SU-DHL-6 (cell line): ENCODE measurements around the gene MON2.

Experiments
- H2AFZ ChIP-seq: fragments of 200-600 bp; sonication (generic); 2 replicates; pipeline ENCODE4 v1.6.1; 2014; ENCODE audit warnings: low read depth, mild to moderate bottlenecking, moderate library complexity, mixed read lengths, antibody characterized with exemption, low read length; ENCODE audit not compliant: severe bottlenecking
- H3F3A ChIP-seq: fragments of 200-600 bp; shearing (Covaris generic); 2 replicates; pipeline ENCODE4 v1.6.0; 2016; ENCODE audit warnings: antibody characterized with exemption, mild to moderate bottlenecking; ENCODE audit not compliant: insufficient read depth
- H3K27ac ChIP-seq: fragments of 200-600 bp; sonication (generic); 2 replicates; pipeline ENCODE4 v1.5.1; 2016; ENCODE audit warnings: low read depth, mild to moderate bottlenecking, low read length, moderate library complexity, mixed read lengths
- H3K27me3 ChIP-seq: fragments of 200-600 bp; sonication (generic), shearing (Covaris generic); 2 replicates; pipeline ENCODE4 v1.6.0; 2014; ENCODE audit warnings: mild to moderate bottlenecking, low read length
- H3K36me3 ChIP-seq: fragments of 200-600 bp; sonication (generic); 2 replicates; pipeline ENCODE4 v1.6.1; 2014; ENCODE audit warnings: mild to moderate bottlenecking, low read length, mixed read lengths
- H3K4me2 ChIP-seq: fragments of 300-600, 200-600 bp; shearing (Covaris generic), sonication (generic); 2 replicates; pipeline ENCODE4 v1.6.0; 2014; ENCODE audit warnings: low read length, low read depth, mild to moderate bottlenecking; ENCODE audit not compliant: poor library complexity, severe bottlenecking
- H3K4me3 ChIP-seq: fragments of 200-600 bp; sonication (generic); 2 replicates; pipeline ENCODE4 v1.5.1; 2014; ENCODE audit warnings: antibody characterized with exemption, low read length, mild to moderate bottlenecking, mixed read lengths; ENCODE audit not compliant: insufficient read depth, poor library complexity, severe bottlenecking
- H3K79me2 ChIP-seq: fragments of 200-600 bp; sonication (generic); 2 replicates; pipeline ENCODE4 v1.6.1; 2014; ENCODE audit warnings: mild to moderate bottlenecking, low read length, moderate library complexity; ENCODE audit not compliant: insufficient read depth
- H3K9ac ChIP-seq: fragments of 200-600 bp; sonication (generic); 2 replicates; pipeline ENCODE4 v1.7.0; 2014; ENCODE audit warnings: mild to moderate bottlenecking, low read length
- H3K9me2 ChIP-seq: fragments of 200-600 bp; sonication (generic); replicated peaks from 2 replicates; pipeline ENCODE4 v1.6.1; 2014; ENCODE audit warnings: low read length; ENCODE audit not compliant: insufficient read depth
- H3K9me3 ChIP-seq: fragments of 200-600 bp; sonication (generic); 2 replicates; pipeline ENCODE4 v1.6.1; 2014; ENCODE audit warnings: low read length, mixed read lengths; ENCODE audit not compliant: insufficient read depth
- H4K20me1 ChIP-seq: fragments of 200-600 bp; sonication (generic); 2 replicates; pipeline ENCODE4 v1.6.1; 2014; ENCODE audit warnings: low read depth, mild to moderate bottlenecking, antibody characterized with exemption, low read length, moderate library complexity, mixed read lengths
- CTCF ChIP-seq: fragments of 200-600 bp; sonication (generic); IDR thresholded peaks from one replicate; pipeline ENCODE4 v1.5.1; 2017; ENCODE audit warnings: antibody characterized with exemption, mild to moderate bottlenecking, low read length, moderate library complexity; ENCODE audit not compliant: insufficient read depth, poor library complexity, severe bottlenecking
- EZH2phosphoT487 ChIP-seq: fragments of 200-600 bp; sonication (generic), shearing (Covaris generic); conservative IDR thresholded peaks from 2 replicates; pipeline ENCODE4 v1.6.1; 2018; ENCODE audit warnings: mild to moderate bottlenecking, antibody characterized with exemption, low read length, moderate library complexity, mixed read lengths

Gene MON2

GRCh38 chr12:62576503-62576902 lies 109.9 kb downstream of the MON2 start:
- H3K9me3 ChIP-seq = no peaks in the 10 kb centered on the region
- H3K9me2 ChIP-seq = no peaks in the 10 kb centered on the region
- TF ChIP-seq EZH2phosphoT487 (no peak), CTCF (no peak)
- H3K4me2 ChIP-seq = no peak overlapping the region
- H3K36me3 ChIP-seq = peaks cover 12% of the 10 kb centered on the region
- no peak overlapping the region for H3K27ac ChIP-seq
- H3F3A ChIP-seq = peaks cover 10% of the 10 kb centered on the region; the same call in 1 of the 2 replicates
- H2AFZ ChIP-seq = no peak overlapping the region
- no peak overlapping the region for H3K4me3 ChIP-seq
- H3K9ac ChIP-seq = no peak overlapping the region
- H4K20me1 ChIP-seq = no peaks in the 10 kb centered on the region
- H3K79me2 ChIP-seq = no peaks in the 10 kb centered on the region
- H3K27me3 ChIP-seq = no peaks in the 10 kb centered on the region

GRCh38 chr12:62578726-62579125 lies 112.1 kb downstream of the MON2 start:
- Histone ChIP-seq H3K9ac (no peak overlapping the region), H3K9me3 (no peaks in the 10 kb centered on the region), H3K36me3 (peaks cover 10% of the 10 kb centered on the region), H3F3A (peaks cover 6% of the 10 kb centered on the region; the same call in 1 of the 2 replicates), H3K27ac (no peak overlapping the region), H3K4me2 (no peak overlapping the region), H3K4me3 (no peak overlapping the region), H2AFZ (no peak overlapping the region), H3K9me2 (no peaks in the 10 kb centered on the region), H3K79me2 (no peaks in the 10 kb centered on the region), H3K27me3 (no peaks in the 10 kb centered on the region), H4K20me1 (no peaks in the 10 kb centered on the region)
- TF ChIP-seq EZH2phosphoT487 (no peak), CTCF (no peak)

- Histone ChIP-seq H4K20me1 (no peaks in the 10 kb centered on the region), H3K4me3 (no peak overlapping the region), H3K79me2 (no peaks in the 10 kb centered on the region), H3K4me2 (no peak overlapping the region), H3K9me2 (no peaks in the 10 kb centered on the region), H3K27ac (no peak overlapping the region), H3F3A (peaks cover 6% of the 10 kb centered on the region; the same call in 1 of the 2 replicates), H3K27me3 (no peaks in the 10 kb centered on the region), H3K36me3 (no peaks in the 10 kb centered on the region; the same call in 1 of the 2 replicates), H3K9ac (no peak overlapping the region), H3K9me3 (no peaks in the 10 kb centered on the region), H2AFZ (no peak overlapping the region)
- TF ChIP-seq EZH2phosphoT487 (no peak), CTCF (peak; percentile 49)
Measured at GRCh38 chr12:62581288-62582064, 114.8 kb downstream of the MON2 start.
